CD1c-positive myeloid dendritic cell (primary cell): ENCODE results near the gene TEX51.
A peak's percentile ranks its signal among the peaks of the same experiment; 100 is the strongest.

Experiments used
- DNase-seq: peaks from one replicate; pipeline ENCODE4 v3.0.0-alpha.2; 2016; ENCODE audit errors: extremely low spot score

TEX51 gene

DNA sequence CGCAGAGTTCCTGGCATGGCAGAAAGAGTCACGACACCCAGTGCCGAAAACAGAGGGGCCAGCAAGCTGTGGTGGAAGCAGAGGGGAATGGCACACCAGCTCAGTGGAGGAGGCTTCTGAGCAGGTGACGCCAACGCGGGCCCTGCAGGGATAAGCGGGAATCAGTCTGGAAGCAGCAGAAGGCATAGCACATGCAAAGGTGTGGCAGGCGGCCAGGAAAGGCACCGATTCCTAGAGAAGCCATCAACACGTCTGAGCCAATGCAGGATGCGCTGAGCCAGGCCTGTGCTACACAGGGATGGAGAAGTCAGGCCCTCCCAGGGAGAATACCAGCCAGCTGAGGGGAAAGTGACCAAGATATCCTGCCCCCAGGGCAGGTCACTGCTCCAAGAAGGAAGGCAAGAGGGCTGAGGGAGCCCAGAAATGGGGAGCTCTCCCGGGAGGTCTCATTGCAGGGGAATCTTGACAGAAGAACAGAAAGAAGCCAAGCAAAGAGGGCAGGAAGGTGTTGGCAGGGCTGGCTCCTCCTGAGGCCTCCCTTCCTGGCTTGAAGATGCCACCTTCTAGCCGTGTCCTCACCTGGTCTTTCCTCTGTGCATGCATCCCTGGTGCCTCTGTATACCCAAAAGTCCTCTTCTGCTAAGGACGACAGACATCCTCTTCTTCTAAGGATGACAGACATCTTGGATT lies 16.3 kb downstream of the TEX51 start:
- DNase-seq, result no peak

DNA sequence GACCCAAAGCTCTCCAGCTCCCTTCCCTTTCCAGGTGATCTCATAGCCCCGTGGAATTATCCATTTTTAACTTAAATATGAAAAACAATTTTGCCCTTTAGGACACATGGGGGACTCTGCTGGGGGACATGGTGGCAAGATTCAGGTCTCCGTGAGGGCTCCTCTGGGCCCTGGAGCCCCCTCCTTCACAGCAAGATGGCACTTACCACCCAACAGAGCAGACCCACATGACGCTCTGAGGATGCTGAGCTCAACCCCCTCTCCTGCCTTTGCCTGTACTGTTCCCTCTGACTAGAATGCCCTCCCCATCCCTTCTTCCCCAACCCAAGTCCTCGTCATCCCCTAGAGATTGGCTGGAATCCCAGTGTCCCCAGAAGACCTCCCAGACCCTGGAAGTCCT lies 17.2 kb downstream of the TEX51 start:
- no peak for DNase-seq

DNA sequence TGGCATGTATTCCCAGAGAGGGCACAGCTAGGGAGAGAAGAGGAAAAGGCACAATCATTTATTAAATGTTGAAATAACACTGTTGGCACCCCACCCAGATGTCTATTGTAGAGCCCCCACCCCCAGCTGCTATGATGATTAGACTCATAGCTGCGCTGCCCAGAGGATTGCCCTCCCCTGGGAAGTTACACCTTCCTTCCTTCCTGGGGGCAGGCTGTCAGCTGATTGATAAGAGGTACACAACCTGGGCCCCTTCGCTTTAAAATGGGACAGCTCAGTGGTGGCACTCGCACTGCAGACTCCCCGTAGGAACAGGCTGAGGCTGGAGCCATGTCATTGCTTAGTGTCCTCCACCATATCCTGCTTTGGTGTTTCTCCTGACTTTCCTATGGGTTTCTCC lies 18.1 kb downstream of the TEX51 start:
- no peak for DNase-seq

DNA sequence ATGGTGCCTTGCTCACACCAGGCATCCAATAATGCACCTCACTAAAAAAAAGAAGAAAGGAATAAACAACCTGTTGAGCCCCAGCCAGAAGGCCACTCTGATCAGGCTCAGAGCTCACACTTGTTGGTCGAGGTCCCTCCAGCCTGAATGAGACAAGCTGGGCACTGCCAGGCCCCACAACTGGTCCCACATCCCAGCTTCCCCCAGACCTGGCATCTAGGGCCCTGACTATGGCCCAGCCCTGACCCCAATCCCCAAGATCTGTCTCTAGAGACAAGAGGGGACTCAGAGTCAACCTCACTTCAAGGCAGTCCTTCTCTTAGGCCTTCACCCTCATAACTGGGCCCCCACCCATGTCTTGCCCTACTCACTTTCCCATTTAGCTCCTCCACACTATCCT lies 22.4 kb downstream of the TEX51 start:
- no peak for DNase-seq

DNA sequence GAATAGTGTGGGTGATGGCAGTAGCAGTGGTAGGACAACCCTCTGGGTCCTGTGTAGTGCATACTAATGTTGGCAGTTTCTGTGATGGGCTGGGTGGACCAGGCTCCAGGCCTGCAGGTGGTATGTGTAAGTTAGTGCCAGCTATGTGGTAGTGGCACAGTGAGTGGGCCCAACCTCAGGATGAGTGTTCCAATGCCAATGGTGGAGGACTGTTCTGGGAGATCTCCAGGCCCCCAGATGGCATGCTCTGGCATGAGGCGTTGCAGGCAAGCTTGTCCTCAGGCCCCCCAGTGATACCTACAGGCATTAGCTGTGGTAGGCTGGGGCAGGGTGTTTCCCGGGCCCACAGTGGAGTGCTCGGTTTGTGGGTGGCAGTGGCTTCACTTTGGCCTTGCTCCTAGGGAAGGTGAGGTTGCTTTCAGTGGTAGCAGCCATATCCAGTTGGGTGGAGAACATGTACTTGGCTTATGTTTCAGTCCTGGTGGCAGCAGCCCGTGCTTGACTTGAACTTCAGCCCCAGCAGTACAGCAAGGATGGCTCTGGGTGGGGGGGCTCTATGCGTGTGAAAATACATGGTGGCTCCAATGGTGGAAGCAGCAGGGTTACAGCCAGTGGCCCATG lies 32.4 kb downstream of the TEX51 start:
- no peak for DNase-seq

DNA sequence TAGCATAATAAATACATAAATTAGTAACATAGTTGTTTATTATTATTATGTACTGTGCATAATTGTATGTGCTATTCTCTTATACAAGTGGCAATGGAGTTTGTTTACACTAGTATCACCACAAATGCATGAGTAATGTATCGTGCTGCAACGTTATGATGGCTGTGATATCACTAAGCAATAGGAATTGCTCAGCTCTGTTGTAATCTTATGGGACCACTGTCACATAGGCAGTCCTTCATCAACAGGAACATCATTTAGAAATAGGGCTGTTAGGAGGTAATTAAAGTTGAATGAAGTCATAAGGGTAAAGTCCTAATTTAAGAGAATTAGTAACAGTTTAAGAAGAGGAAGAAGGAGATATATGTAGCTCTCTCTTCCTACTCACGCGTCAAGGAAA lies 33.8 kb downstream of the TEX51 start:
- no peak for DNase-seq

DNA sequence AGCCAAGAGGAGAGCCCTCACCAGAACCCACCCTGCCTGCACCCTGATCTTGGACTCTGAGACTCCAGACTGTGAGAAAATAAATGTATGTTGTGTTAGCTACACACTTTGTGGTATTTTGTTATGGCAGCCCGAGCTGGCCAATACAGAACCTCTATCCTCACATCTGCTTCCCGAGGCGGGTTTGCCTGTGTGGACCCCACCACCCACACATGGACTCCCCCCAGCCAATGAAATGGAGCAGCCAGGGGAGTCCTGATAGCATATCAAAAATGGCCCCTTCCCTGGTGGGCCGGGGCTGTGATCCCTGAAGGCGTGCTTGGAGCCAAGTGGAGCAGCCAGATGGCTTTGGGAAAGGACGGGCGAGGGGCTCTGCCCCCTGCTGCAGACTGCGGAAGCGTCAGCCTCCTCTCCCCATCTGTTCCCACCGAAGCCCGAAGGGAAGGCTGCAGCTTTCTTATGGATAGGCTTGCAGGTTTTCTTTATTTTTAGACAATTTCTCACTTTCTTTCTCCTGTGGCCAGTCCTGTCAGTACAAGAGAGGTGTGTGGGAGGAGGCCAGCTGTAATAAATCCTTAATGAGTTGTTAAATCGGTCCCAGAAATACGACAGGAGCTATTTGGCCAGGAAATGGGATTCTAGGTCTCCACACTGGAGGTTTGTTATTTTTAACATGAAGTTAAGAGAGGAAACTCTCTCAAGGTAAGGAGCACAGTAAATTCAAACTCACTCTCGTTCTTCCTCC lies 34.4 kb downstream of the TEX51 start:
- DNase-seq, result no peak

DNA sequence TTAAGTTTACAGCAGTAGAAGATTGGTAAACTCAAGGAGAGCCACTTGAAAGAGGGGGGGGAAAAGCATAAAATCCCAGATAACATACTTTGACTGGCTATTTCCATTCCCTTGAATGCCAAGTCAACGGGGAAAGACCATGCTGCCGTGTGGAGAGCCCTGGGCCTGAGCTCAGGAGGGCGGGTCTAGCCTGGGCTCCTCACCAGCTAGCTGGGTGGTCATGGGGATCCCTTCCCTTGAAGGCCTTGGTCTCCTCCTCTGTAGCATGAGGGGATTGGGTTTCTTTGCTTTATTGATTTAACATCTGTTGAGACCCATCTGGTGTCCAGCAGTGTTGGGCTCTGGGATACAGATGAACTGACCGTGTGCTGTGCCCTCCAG lies 35.0 kb downstream of the TEX51 start:
- no peak for DNase-seq

DNA sequence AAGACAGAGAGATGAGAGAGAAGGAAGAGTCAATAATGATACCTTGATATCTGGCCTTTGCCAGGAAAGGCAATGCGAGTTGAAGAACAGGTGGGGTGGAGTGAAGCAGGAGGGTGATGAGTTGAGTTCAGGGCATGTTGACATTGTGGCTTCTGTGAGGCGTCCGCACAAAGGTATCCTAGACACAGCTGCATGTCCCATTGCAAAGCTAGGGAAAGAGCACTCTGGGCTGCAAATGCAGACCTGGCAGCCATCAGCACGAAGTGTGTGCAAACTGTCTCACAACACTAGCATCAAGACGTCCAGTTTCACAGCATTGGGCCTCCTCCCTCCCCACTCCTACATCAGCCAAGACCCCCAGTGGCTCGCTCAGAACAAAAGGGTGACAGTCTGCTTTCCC lies 36.1 kb downstream of the TEX51 start:
- DNase-seq, result no peak

DNA sequence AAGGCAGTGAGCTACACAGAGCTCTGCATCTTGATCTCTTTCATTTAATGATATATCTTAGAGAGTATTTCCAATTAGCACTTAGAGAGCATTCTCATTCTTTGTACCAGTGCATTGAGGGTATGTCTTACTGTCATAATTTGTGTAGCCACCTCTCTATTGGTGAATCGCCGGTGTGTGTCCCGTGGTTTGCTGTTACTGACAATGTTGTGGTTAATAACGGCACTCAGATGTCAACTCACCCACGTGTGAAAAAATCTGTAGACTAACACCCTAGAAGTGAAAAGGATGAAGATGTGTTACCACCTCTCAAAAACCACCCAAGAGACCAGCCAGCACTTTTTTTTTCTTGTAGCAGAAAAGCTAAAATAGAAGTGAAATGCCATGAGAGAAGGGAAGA lies 37.1 kb downstream of the TEX51 start:
- no peak for DNase-seq

DNA sequence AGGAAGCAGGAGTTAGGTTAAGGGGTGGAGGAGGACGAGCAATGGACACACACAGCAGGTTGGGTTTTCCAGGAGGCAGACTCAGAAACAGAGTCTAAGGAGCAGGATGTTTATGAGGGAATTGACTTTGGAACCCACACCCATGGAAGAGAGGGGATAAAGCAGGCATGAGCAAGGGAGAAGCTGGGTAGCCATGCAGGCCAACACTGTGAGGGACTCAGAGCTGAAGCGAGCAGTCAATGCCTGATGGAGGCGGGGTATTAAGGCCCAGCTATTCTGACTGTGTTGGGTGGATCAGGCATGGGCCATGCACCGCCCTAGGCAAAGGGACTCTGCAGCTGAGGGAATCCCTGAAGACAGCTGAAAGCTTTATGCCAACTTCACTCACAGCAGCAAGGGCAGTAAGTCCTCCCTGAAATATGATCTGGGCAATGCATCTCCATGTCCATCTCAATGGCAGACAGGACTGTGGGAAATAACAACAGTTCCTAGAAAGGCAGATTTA lies 37.6 kb downstream of the TEX51 start:
- DNase-seq, result no peak

DNA sequence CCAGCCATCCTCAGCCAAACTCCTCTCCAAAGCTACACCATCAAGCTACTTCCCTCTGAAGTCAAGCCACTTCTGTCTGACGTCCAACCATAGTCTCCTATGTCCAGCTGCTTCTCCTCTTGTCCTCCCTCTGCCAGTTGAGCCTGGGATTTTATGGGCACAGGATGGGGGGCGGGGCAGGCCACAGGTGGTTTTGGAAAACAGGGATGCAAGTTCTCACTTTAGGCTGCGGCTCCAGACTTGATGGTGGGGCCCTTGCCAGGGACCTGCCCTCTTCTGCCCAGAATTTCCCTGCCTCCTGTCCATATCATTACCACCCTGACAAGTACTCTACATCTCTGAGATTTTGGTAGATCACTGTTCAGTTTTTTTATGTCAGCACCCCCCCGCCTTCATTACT lies 41.6 kb downstream of the TEX51 start:
- no peak for DNase-seq

DNA sequence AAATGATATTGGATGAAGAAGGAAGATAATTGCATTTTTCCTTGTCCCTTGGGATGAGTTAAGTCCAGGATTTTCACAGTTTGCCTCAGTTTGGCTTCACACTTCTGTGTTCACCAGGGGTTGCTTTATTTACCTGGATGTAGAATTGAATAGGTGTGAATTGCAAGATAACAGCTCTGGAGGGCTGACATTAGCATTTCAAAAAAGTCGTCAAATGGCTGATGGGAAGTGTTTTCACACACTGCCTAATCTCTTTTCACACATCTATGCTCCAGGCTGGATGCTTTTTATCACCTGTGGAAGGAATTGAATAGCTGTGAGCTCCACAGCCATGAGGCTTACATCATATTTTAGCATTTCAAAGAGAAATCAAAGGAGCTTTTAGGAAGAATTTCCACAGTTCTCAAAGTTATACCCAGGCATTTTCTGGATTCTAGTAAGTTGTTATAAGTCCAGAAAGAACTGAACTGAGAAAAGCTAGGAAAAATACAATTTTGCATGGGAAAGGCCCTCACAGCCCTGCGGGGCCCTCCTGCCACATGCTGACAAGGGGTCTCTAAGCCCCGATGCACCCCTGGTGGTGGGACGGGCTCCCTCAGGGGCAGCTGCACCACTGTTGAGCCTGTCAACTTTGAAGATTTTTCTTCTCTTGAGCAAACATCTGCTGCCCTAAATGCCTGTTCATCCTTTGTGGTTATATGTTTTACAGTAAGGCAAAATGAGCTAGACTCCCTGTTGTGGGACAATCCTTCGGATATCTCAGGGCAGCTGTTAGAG lies 43.9 kb downstream of the TEX51 start:
- no peak for DNase-seq

DNA sequence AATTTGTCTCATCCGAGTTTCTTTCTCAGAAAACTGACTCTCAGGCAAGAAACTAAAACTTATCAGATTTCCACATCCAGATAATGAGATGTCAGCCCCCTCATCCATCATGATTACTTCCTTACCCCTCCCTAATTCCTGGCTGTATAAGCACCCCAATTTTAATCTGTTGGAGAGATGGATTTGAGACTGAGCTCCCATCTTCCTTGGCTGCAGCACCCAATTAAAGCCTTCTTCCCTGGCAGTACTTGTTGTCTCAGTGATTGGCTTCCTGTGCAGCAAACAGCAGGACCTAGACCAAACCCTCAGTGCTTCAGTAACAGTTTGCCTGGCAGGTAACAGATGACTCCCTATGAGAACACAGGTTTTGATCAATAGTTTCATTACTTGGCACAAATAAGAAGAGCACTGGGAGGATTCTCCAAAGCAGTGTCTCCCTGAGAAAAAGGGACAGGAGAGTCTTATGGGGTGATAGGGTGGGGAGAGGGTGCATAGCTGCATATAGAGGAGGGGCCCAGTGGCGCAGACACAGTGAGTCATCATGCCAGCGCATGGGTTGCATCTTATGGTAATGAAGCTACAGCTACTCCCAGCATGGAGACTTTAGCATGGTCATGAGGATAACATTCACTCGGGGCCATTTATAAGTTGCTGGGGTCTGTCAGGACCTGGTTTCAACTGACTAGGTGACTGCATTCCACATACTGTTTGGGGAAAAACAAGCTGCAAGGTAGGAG lies 45.1 kb downstream of the TEX51 start:
- DNase-seq, result no peak

DNA sequence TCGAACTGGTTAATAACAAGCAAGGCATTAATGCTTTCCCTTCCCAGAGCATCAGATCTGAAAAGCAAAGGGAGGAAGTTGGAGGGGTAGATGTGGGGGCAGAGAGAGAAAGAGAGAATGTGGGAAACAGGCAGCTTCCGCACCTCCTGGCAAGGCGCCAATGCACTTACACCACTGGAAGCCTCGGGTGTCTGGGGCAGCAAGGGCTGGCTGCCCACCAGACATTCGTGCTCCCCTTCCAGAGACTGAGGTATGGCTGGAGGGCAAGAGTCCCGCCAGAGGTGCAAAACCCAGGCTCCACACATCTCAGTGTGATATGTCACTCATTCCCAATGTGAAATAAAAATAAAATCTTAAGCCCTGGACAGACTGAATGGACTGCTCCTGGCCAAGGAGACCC lies 46.4 kb downstream of the TEX51 start:
- DNase-seq, result no peak

DNA sequence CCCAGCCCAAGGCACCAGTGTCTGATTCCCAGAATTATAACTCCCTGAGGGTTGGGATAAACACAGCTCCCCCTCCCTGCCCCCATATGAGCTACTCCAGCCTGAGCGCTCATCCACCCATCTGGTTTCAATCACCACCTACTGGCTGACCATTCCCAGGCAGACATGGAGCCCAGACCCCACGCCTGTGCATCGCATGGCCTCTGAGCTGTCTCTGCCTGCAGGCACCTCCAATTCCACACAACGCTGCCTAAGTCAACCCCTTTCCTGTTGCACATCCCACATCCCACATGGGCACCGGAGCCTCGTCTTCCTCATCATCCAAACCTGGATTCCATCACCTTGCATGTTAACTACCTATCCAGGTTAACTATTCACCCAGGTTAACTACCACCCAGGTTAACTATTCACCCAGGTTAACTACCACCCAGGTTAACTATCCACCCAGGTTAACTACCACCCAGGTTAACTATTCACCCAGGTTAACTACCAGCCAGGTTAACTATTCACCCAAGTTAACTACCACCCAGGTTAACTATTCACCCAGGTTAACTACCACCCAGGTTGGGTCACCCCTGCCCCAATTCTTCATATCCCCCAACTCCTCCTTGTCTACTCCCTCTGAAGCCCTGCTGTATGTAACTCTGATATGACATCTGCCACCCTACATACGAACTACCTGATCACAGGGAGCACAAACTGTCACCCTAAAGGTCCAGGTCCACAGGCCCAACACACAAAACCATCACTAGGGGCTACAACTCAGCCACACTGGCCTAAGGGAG lies 47.8 kb downstream of the TEX51 start:
- no peak for DNase-seq

DNA sequence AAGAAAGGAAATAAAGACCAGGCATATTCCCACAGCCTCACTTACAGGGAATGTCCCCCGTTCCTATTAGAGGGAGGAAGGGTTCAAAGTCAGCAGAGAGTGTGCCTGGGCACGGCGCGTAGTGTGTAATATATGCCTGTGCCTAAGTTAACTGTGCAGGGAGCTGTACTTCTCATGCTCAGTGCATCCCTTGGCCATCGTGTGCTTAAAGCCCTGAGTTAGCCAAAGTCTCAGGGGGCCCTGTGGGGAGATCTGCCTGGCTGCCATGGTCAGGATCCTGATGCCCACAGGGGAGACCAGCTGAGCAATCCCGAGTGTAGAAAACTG lies 48.4 kb downstream of the TEX51 start:
- no peak for DNase-seq

DNA sequence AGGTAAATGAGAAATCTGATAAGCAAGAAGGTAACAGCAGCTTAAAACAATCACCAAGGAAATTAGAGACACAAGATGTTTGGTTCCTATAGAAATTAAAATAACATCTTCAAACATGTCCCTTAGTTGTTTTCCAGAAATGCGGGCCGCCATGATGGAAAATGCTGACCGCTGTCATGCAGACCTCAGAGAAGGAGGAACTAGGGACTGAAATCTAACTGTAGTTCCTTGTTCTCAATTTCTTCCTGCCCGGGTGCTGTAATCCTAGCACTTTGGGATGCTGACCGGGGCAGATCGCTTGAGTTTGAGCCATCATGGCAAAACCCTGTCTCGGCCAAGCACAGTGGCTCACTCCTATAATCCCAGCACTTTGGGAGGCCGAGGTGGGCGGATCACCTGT lies 51.1 kb downstream of the TEX51 start:
- DNase-seq, result peak; percentile 2

DNA sequence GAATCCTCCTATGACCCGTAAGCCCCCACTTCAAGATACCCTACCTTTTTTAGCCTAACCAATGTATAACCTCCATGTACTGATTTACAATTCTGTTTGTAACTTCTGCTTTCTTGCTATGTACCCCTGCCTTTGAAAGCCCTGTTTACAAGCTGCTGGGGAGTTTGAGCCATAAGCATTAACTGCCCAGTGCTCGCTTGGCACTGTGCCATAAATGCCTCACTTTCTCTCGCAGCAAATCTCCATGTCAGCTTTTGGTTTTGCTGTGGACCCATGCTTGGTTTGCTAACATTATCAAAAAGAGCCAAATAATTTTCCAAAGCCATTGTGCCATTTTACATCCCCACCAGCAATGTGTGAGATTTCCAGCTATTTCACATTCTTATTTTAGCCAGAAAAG lies 51.8 kb downstream of the TEX51 start:
- DNase-seq, result no peak
